CD14-positive monocyte (primary cell): ENCODE measurements around the gene CCDC134. TPM values are rescaled to one million over a fixed set of nuclear protein-coding genes. Genes with fewer than 3 reads are reported as not detected.

ENCODE experiments used
- DNase-seq, 3 donors: peaks; one replicate each; pipeline ENCODE4 v3.0.0-alpha.2; 2011 to 2022
- H2AFZ ChIP-seq: 2 replicates; pipeline ENCODE4 v1.6.0; 2012; ENCODE audit warnings: mild to moderate bottlenecking, low read depth, low read length, inconsistent platforms; ENCODE audit not compliant: insufficient read depth, poor library complexity, severe bottlenecking
- H3K27ac ChIP-seq, 2 donors: 1 replicate in 1 of 2; 2 replicates in 1 of 2; pipeline ENCODE4 v1.5.1; 2012 to 2013; ENCODE audit warnings: low read length in 2 of 2, control low read depth in 1 of 2, inconsistent platforms in 1 of 2, low read depth in 1 of 2, mild to moderate bottlenecking in 1 of 2
- H3K27me3 ChIP-seq, 2 donors: one replicate each; pipeline versions ENCODE4 v1.6.0 to v1.6.1; 2011 to 2013; ENCODE audit warnings: low read length in 2 of 2; ENCODE audit not compliant: control insufficient read depth in 2 of 2, insufficient read depth in 2 of 2
- H3K36me3 ChIP-seq, 2 donors: replicated peaks in 1 of 2; 1 replicate in 1 of 2; 2 replicates in 1 of 2; pipeline versions ENCODE4 v1.5.1 to v1.6.1; 2012 to 2013; ENCODE audit warnings: low read length in 2 of 2, control low read depth in 1 of 2, inconsistent platforms in 1 of 2, mild to moderate bottlenecking in 1 of 2; ENCODE audit not compliant: insufficient read depth in 2 of 2, control insufficient read depth in 1 of 2
- H3K4me1 ChIP-seq, 2 donors: 1 replicate in 1 of 2; 2 replicates in 1 of 2; pipeline versions ENCODE4 v1.5.1 to v1.6.1; 2012 to 2013; ENCODE audit warnings: low read length in 2 of 2, control low read depth in 1 of 2, inconsistent platforms in 1 of 2, mild to moderate bottlenecking in 1 of 2, moderate library complexity in 1 of 2; ENCODE audit not compliant: insufficient read depth in 2 of 2, control insufficient read depth in 1 of 2
- H3K4me2 ChIP-seq: replicated peaks from 2 replicates; pipeline ENCODE3; 2012; ENCODE audit warnings: low read length, moderate library complexity, mild to moderate bottlenecking; ENCODE audit not compliant: poor library complexity, severe bottlenecking; ENCODE audit errors: extremely low read depth
- H3K4me3 ChIP-seq, 3 experiments: fragments of 200-600 bp in 1 of 3; sonication (generic) in 1 of 3; replicated peaks in 1 of 3; 1 replicate in 2 of 3; 2 replicates in 1 of 3; pipeline ENCODE4 v1.5.1; 2011 to 2013; ENCODE audit warnings: low read length in 3 of 3, mild to moderate bottlenecking in 3 of 3, control low read depth in 2 of 3, low read depth in 2 of 3, inconsistent platforms in 1 of 3, moderate library complexity in 1 of 3
- H3K79me2 ChIP-seq: 2 replicates; pipeline ENCODE4 v1.6.0; 2012; ENCODE audit warnings: mild to moderate bottlenecking, control low read depth, inconsistent platforms, low read length, moderate library complexity; ENCODE audit not compliant: insufficient read depth
- H3K9ac ChIP-seq: 2 replicates; pipeline ENCODE4 v1.6.0; 2017; ENCODE audit warnings: low read length, mild to moderate bottlenecking; ENCODE audit not compliant: insufficient read depth, poor library complexity, severe bottlenecking
- H3K9me3 ChIP-seq, 2 donors: replicated peaks in 1 of 2; 1 replicate in 1 of 2; 2 replicates in 1 of 2; pipeline versions ENCODE4 v1.5.1 to v1.6.1; 2012 to 2013; ENCODE audit warnings: low read length in 2 of 2, control low read depth in 1 of 2; ENCODE audit not compliant: control insufficient read depth in 1 of 2, insufficient read depth in 1 of 2
- H4K20me1 ChIP-seq: 2 replicates; pipeline ENCODE4 v1.6.0; 2012; ENCODE audit warnings: mild to moderate bottlenecking, low read length, control low read depth, moderate library complexity; ENCODE audit not compliant: insufficient read depth
- H3K27ac Mint-ChIP-seq, 7 donors: one replicate each; pipeline ENCODE4 v1.8.0; 2020; ENCODE audit warnings: mild to moderate bottlenecking in 7 of 7, mixed read lengths in 7 of 7, moderate library complexity in 6 of 7, inconsistent platforms in 2 of 7
- H3K27me3 Mint-ChIP-seq, 3 donors: one replicate each; pipeline ENCODE4 v1.8.0; 2021 to 2022; ENCODE audit warnings: low read depth in 3 of 3, mild to moderate bottlenecking in 3 of 3, mixed read lengths in 3 of 3, moderate library complexity in 3 of 3, inconsistent platforms in 1 of 3
- H3K36me3 Mint-ChIP-seq, 2 donors: one replicate each; pipeline ENCODE4 v1.8.0; 2020; ENCODE audit warnings: mixed read lengths in 2 of 2, inconsistent platforms in 1 of 2, mild to moderate bottlenecking in 1 of 2
- H3K4me1 Mint-ChIP-seq: one replicate; pipeline ENCODE4 v1.8.0; 2020; ENCODE audit warnings: mild to moderate bottlenecking, mixed read lengths
- H3K4me3 Mint-ChIP-seq, 2 donors: one replicate each; pipeline ENCODE4 v1.8.0; 2020; ENCODE audit warnings: mild to moderate bottlenecking in 2 of 2, mixed read lengths in 2 of 2, moderate library complexity in 1 of 2
- H3K9me3 Mint-ChIP-seq, 7 donors: one replicate each; pipeline ENCODE4 v1.8.0; 2020 to 2022; ENCODE audit warnings: mixed read lengths in 7 of 7, mild to moderate bottlenecking in 6 of 7, moderate library complexity in 6 of 7, inconsistent platforms in 2 of 7
- WGBS: methylation state at CpG from one replicate; pipeline ENCODE4 v1.1.5; 2013; ENCODE audit warnings: missing lambda C conversion rate; ENCODE audit not compliant: insufficient coverage; 5-methylcytosine and 5-hydroxymethylcytosine counted together
- intact Hi-C, 2 donors: fragments of 100-400 bp; cut with micrococcal nuclease; formaldehyde crosslinking; loops; one replicate each; pipeline versions ENCODE4 v1.15.0 to v1.15.1; 2023
- polyA plus RNA-seq, 3 donors: library from polyadenylated mRNA; depleted of rRNA in 1 of 3; unstranded in 2 of 3; stranded (reverse) in 1 of 3; fragments of 300-500 nt in 2 of 3; fragments of >200 nt in 1 of 3; fragmentation: Illumina TruSeq in 2 of 3; gene quantifications; 1 replicate in 2 of 3; 2 replicates in 1 of 3; pipeline ENCODE4 v1.2.3, GENCODE V29; 2012 to 2021
- TF ChIP-seq, protein P1 (sequence below): fragments of 200-600 bp; IDR thresholded peaks from one replicate; pipeline ENCODE4 v1.8.0; 2022; ENCODE audit warnings: antibody characterized with exemption, mild to moderate bottlenecking

Gene CCDC134
- polyA plus RNA-seq, 3 donors: 2.1 to 5.3 (median 2.4) TPM

GRCh38 chr22:41758231-41758630 lies 42.2 kb upstream of the CCDC134 start:
- H3K4me1 ChIP-seq: peaks cover 5 to 9% of the 10 kb centered on the region in 2 donors
- H3K36me3 ChIP-seq: no peaks in the 10 kb centered on the region
- Mint-ChIP-seq H3K27ac (peak overlapping the region in 3 of 7 donors; percentile 8 to 63 (median 38)), H3K9me3 (no peaks in the 10 kb centered on the region), H3K27me3 (peaks cover 0 to 3% (median 2%) of the 10 kb centered on the region in 3 donors), H3K36me3 (no peaks in the 10 kb centered on the region), H3K4me1 (peaks cover 13% of the 10 kb centered on the region), H3K4me3 (no peak overlapping the region)
- WGBS: 71% methylated on average over 1 of the region's 2 CpGs
- TF ChIP-seq, protein P1, sequence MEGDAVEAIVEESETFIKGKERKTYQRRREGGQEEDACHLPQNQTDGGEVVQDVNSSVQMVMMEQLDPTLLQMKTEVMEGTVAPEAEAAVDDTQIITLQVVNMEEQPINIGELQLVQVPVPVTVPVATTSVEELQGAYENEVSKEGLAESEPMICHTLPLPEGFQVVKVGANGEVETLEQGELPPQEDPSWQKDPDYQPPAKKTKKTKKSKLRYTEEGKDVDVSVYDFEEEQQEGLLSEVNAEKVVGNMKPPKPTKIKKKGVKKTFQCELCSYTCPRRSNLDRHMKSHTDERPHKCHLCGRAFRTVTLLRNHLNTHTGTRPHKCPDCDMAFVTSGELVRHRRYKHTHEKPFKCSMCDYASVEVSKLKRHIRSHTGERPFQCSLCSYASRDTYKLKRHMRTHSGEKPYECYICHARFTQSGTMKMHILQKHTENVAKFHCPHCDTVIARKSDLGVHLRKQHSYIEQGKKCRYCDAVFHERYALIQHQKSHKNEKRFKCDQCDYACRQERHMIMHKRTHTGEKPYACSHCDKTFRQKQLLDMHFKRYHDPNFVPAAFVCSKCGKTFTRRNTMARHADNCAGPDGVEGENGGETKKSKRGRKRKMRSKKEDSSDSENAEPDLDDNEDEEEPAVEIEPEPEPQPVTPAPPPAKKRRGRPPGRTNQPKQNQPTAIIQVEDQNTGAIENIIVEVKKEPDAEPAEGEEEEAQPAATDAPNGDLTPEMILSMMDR: no peak
- no peak for DNase-seq
- H3K27me3 ChIP-seq: no peaks in the 10 kb centered on the region
- intact Hi-C loops: no loop called here
- no peaks in the 10 kb centered on the region for H3K9me3 ChIP-seq
- H3K9ac ChIP-seq: no peak overlapping the region
- H4K20me1 ChIP-seq: no peaks in the 10 kb centered on the region
- H3K4me2 ChIP-seq: no peak overlapping the region
- H3K27ac ChIP-seq: no peak overlapping the region
- H2AFZ ChIP-seq: no peak overlapping the region
- no peaks in the 10 kb centered on the region for H3K79me2 ChIP-seq
- no peak overlapping the region for H3K4me3 ChIP-seq

GRCh38 chr22:41762980-41763779 lies 37.3 kb upstream of the CCDC134 start:
- H3K4me3 Mint-ChIP-seq: no peak overlapping the region
- H3K27ac Mint-ChIP-seq: no peak overlapping the region
- no peaks in the 10 kb centered on the region for H3K36me3 Mint-ChIP-seq
- no peaks in the 10 kb centered on the region for H3K36me3 ChIP-seq
- no peak overlapping the region for H3K4me2 ChIP-seq
- H3K27ac ChIP-seq: no peak overlapping the region
- intact Hi-C loops: no loop called here
- peaks cover 0 to 1% (median 0%) of the 10 kb centered on the region in 3 donors for H3K27me3 Mint-ChIP-seq
- TF ChIP-seq, protein P1: peak; percentile 31
- peaks cover 8 to 9% of the 10 kb centered on the region in 2 donors for H3K4me1 ChIP-seq
- H3K9ac ChIP-seq: no peak overlapping the region
- no peaks in the 10 kb centered on the region for H3K9me3 Mint-ChIP-seq
- no peak overlapping the region for H2AFZ ChIP-seq
- peak in 1 of 3 donors; percentile 29 for DNase-seq
- H3K4me3 ChIP-seq: no peak overlapping the region
- H3K27me3 ChIP-seq: no peaks in the 10 kb centered on the region
- H4K20me1 ChIP-seq: no peaks in the 10 kb centered on the region
- no peaks in the 10 kb centered on the region for H3K9me3 ChIP-seq
- WGBS: 79% methylated on average over 11 of the region's 14 CpGs
- H3K4me1 Mint-ChIP-seq: peaks cover 11% of the 10 kb centered on the region
- H3K79me2 ChIP-seq: no peaks in the 10 kb centered on the region
